GM18505 (cell line): ENCODE data around the gene WDFY2.
"Not testable (repeated sequence)": the region's sequence is repeated elsewhere in the genome, so short reads cannot be mapped to it uniquely, and the experiment has no call there.

ENCODE experiments used
- ATAC-seq: cut with Tn5 transposase; IDR thresholded peaks from one replicate; pipeline ENCODE4 v1.9.1; 2021; ENCODE audit not compliant: unreplicated experiment
- POLR2A ChIP-seq: IDR thresholded peaks from 4 replicates; pipeline ENCODE4 v1.6.1; 2011; ENCODE audit warnings: borderline replicate concordance; ENCODE audit not compliant: insufficient read depth, insufficient read length; ENCODE audit errors: extremely low read depth

Gene WDFY2

DNA sequence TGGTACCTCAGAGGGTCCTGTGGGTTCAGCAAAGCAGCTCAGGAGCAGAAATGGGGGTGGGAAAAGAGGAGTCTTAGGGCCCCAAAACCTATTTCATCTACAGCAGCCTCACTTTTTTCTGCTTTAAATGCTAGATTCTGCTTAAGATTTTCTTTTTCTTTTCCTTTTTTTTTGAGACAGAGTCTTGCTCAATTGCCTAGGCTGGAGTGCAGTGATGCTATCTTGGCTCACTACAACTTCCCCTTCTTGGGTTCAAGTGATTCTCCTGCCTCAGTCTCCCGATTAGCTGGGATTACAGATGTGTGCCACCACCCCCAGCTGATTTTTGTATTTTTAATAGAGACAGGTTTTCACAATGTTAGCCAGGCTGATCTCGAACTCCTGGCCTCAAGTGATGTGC lies 30.7 kb upstream of the WDFY2 start:
- TF ChIP-seq POLR2A: no peak
- no peak for ATAC-seq

DNA sequence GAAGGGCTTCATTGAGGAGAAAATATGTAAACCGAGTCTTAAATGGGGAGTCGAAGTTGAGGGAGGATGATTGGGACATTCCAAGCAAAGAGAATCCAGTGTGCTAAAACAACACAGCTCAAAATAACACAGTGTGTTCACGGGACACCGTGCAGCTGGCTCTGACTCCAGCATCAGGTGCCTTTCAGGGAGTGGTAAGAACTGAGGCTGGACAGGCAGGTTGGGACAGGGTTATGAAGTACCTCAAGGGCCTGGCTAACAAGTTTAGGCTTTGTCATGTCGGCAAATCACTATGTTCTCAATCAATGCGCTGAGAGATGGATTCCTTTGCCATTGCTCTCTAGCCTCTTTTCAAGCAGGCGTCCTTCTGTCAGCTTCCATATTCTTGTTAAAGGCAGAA lies 27.5 kb upstream of the WDFY2 start:
- ATAC-seq: no peak
- no peak for TF ChIP-seq POLR2A

DNA sequence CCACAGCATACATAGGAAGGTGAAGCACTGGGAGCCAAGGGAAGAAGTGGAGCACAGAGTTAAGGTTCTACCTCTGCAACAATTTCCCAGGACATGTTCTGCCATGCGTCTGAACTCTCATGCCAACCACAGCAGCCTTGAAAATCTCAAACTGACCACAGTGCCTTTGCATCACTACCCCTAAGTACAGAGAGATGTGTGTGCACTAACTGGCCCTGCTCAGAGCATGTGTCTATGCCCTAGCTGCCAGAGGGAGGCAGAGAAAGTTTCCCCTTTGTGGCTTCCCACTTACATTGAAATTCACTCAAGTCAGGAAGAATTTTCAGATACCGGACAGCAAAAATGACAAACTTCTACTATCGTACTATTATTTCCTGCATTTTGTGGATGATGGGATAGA lies 26.8 kb upstream of the WDFY2 start:
- no peak for ATAC-seq
- no peak for TF ChIP-seq POLR2A

- ATAC-seq: no peak
- no peak for TF ChIP-seq POLR2A
Measured at GRCh38 chr13:51557875-51558612, 26.2 kb upstream of the WDFY2 start.

DNA sequence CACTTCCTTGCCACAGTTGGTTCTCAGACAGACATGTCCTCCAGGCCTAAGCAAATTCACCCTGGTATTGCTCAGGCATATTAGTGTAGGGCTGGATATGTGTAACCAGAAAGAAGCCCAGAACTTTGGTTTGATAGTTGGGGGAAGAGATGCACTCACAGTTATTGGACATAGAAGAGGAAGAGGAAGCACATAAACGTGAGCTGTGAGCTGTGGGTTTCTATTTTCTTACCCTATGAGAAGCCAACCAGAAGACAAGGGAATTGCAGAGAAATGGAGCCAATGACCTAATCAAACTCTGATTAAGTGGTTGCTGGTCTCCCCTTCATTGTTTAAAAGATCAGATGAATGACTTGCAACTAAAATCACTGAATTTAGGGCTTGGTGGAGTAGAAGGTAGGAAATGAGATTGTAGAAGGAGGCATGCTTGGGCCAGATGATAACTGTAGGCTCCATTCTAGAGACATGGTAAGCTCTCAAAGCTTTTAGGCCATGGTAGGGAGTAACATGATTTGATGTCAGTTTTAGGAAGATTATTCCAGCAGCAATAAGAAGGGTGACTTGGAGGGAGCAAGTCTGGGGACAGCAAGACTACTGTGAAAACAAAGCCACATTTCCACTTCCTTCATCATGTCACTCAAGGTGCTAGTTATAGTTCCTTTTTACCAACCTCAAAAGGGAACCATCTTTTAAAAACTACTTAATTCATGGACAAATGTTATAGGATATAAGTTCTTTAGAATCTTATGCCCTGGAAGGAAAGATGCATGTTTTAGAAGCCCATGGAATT lies 24.1 kb upstream of the WDFY2 start:
- no peak for TF ChIP-seq POLR2A
- no peak for ATAC-seq

GRCh38 chr13:51562011-51562671 lies 22.1 kb upstream of the WDFY2 start:
- ATAC-seq: peak; percentile 84
- no peak for TF ChIP-seq POLR2A

DNA sequence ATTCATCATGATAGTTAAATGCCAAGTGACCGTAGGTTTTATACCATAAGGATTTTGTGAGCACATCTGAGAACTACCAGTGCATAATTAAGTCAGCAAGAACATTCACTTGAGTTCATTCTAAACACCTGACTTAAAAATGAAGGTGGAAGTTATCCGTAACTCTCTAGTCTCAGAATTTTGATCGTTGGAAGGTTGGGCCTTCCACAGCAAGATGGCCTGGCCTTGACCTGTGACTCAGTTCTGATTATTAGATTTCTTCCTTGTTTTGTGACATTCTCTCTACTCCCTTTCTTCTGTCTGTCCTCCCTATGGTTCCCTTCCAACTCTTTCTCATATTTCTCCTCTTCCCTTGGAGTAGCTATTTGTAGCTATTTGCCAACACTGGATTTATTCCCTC lies 20.0 kb upstream of the WDFY2 start:
- TF ChIP-seq POLR2A: no peak
- ATAC-seq: no peak

- no peak for ATAC-seq
- no peak for TF ChIP-seq POLR2A
Measured at GRCh38 chr13:51564671-51565070, 19.6 kb upstream of the WDFY2 start.

DNA sequence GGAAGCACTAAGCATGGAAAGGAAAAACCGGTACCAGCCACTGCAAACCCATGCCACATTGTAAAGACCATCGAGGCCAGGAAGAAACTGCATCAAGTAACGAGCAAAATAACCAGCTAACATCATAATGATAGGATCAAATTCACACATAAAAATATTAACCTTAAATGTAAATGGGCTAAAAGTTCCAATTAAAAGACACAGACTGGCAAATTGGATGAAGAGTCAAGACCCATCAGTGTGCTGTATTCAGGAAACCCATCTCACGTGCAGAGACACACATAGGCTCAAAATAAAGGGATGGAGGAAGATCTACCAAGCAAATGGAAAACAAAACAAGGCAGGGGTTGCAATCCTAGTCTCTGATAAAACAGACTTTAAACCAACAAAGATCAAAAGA lies 15.3 kb upstream of the WDFY2 start:
- not testable (repeated sequence) for ATAC-seq

GRCh38 chr13:51576754-51577153 lies 7.5 kb upstream of the WDFY2 start:
- no peak for TF ChIP-seq POLR2A
- no peak for ATAC-seq

GRCh38 chr13:51577690-51578089 lies 6.6 kb upstream of the WDFY2 start:
- ATAC-seq: no peak
- no peak for TF ChIP-seq POLR2A

DNA sequence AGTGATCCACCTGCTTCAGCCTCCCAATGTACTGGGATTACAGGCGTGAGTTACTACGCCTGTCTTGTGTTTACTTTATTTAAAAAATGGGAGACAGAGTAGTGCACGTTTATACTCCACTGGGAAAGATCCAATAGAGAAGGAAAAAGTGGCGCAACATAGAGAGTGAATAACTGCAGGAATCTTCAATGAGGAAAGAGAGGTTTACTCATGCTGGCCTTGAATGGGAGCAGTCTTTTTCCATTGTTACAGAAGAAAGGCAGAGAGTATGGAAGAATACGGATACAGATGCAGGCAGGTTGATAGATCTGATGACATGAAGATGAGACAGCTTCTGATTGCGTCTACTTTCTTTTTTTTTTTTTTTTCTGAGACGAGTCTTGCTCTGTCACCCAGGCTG lies 4.6 kb upstream of the WDFY2 start:
- TF ChIP-seq POLR2A: no peak
- ATAC-seq: no peak

- no peak for ATAC-seq
- no peak for TF ChIP-seq POLR2A
Measured at GRCh38 chr13:51581148-51581820, 3.0 kb upstream of the WDFY2 start.
